K562 (cell line): ENCODE results near the gene CRABP2. TPM values are rescaled to one million over a fixed set of nuclear protein-coding genes. Genes with fewer than 3 reads are reported as not detected.

Experiments used
- CBX2 ChIP-seq: fragments of 200-600 bp; sonication (generic); IDR thresholded peaks from one replicate; pipeline ENCODE4 v1.6.1; 2012; ENCODE audit warnings: mild to moderate bottlenecking, low read length, inconsistent platforms; ENCODE audit not compliant: insufficient read depth, poor library complexity, severe bottlenecking
- CHCHD3 ChIP-seq: fragments of 250-450 bp; sonication (Bioruptor Pico); IDR thresholded peaks from 2 replicates; pipeline ENCODE4 v2.1.2; 2022; ENCODE audit warnings: mild to moderate bottlenecking
- CXXC5 ChIP-seq: fragments of 250-450 bp; sonication (Bioruptor Pico); IDR thresholded peaks from 2 replicates; pipeline ENCODE4 v1.8.0; 2022; ENCODE audit warnings: inconsistent platforms, mild to moderate bottlenecking, moderate library complexity
- FIP1L1 ChIP-seq: fragments of 200-400 bp; formaldehyde crosslinking; IDR thresholded peaks from 2 replicates; pipeline ENCODE4 v1.6.1; 2018; ENCODE audit warnings: mild to moderate bottlenecking, low read depth, low read length; ENCODE audit not compliant: poor library complexity, severe bottlenecking
- GABPA ChIP-seq: fragments of 200-800 bp; sonication (Bioruptor generic); conservative IDR thresholded peaks from 2 replicates; pipeline ENCODE4 v1.6.1; 2016; ENCODE audit warnings: low read depth, missing genetic modification characterization, missing compliant biosample characterization
- GTF2A2 ChIP-seq: IDR thresholded peaks from 2 replicates; pipeline ENCODE4 v1.6.1; 2016; ENCODE audit warnings: mild to moderate bottlenecking, missing genetic modification characterization, missing compliant biosample characterization
- HIVEP1 ChIP-seq: fragments of 250-450 bp; sonication (Bioruptor Pico); IDR thresholded peaks from 2 replicates; pipeline ENCODE4 v1.4.0; 2020; ENCODE audit warnings: mild to moderate bottlenecking
- ILF3 ChIP-seq: fragments of 450-650 bp; IDR thresholded peaks from 2 replicates; pipeline ENCODE4 v1.6.1; 2018; ENCODE audit warnings: antibody characterized with exemption, mild to moderate bottlenecking, moderate library complexity, borderline replicate concordance
- MYC ChIP-seq, 2 experiments: fragments of 250-450 bp in 1 of 2; sonication (Bioruptor Pico) in 1 of 2; IDR thresholded peaks; 2 replicates each; pipeline versions ENCODE4 v1.5.1 to v1.6.1; 2012 to 2021; ENCODE audit warnings: low read depth in 2 of 2, borderline replicate concordance in 1 of 2, improper control_type of control experiment in 1 of 2, low read length in 1 of 2, mild to moderate bottlenecking in 1 of 2, moderate library complexity in 1 of 2
- RHOXF2B ChIP-seq: fragments of 250-450 bp; sonication (Bioruptor Pico); conservative IDR thresholded peaks from 2 replicates; pipeline ENCODE4 v1.5.1; 2021
- SMAD3 ChIP-seq: fragments of 450-650 bp; formaldehyde crosslinking; conservative IDR thresholded peaks from 2 replicates; pipeline ENCODE4 v1.4.0; 2020; ENCODE audit warnings: mild to moderate bottlenecking
- SMARCB1 ChIP-seq: IDR thresholded peaks from 2 replicates; pipeline ENCODE4 v1.6.1; 2011; ENCODE audit warnings: improper control_type of control experiment, low read depth; ENCODE audit not compliant: insufficient read length
- SP2 ChIP-seq: IDR thresholded peaks from 2 replicates; pipeline ENCODE4 v1.6.1; 2011; ENCODE audit warnings: mild to moderate bottlenecking, low read depth, low read length, moderate library complexity; ENCODE audit not compliant: poor library complexity, severe bottlenecking; ENCODE audit errors: extremely low read depth
- TGIF2 ChIP-seq: sonication (generic); formaldehyde crosslinking; IDR thresholded peaks from 2 replicates; pipeline ENCODE4 v1.8.1; 2022; ENCODE audit warnings: mild to moderate bottlenecking, missing genetic modification reagents, moderate library complexity
- THAP12 ChIP-seq: fragments of 250-450 bp; sonication (Bioruptor Pico); IDR thresholded peaks from 2 replicates; pipeline ENCODE4 v1.9.0; 2021; ENCODE audit warnings: mild to moderate bottlenecking, inconsistent platforms
- ZBTB5 ChIP-seq: fragments of 450-650 bp; IDR thresholded peaks from 2 replicates; pipeline ENCODE4 v1.6.1; 2017; ENCODE audit warnings: antibody characterized with exemption
- ZNF431 ChIP-seq: sonication (generic); formaldehyde crosslinking; IDR thresholded peaks from 2 replicates; pipeline ENCODE4 v1.8.0; 2022; ENCODE audit warnings: mild to moderate bottlenecking, missing genetic modification reagents
- ZNF583 ChIP-seq: fragments of 250-450 bp; sonication (Bioruptor Pico); IDR thresholded peaks from 2 replicates; pipeline ENCODE4 v1.4.0; 2020
- ZNF740 ChIP-seq, 3 experiments: fragments of 200-800 bp in 1 of 3; sonication (Bioruptor generic) in 1 of 3; sonication (generic) in 1 of 3; formaldehyde crosslinking in 1 of 3; IDR thresholded peaks; 2 replicates each; pipeline versions ENCODE4 v1.6.1 to v1.8.0; 2016 to 2022; ENCODE audit warnings: mild to moderate bottlenecking in 2 of 3, missing compliant biosample characterization in 2 of 3, missing genetic modification characterization in 2 of 3, missing genetic modification reagents in 1 of 3
- ZZZ3 ChIP-seq: fragments of 450-650 bp; IDR thresholded peaks from 2 replicates; pipeline ENCODE4 v1.6.1; 2016; ENCODE audit warnings: antibody characterized with exemption, mild to moderate bottlenecking, moderate library complexity
- polyA plus RNA-seq, 8 experiments: library from polyadenylated mRNA; depleted of rRNA in 4 of 8; stranded (reverse) in 5 of 8; unstranded in 3 of 8; fragments of >200 nt; fragmentation: Nextera tagmentation in 2 of 8; fragmentation: Illumina TruSeq in 1 of 8; extraction: Ambion mirVana in 2 of 8; extraction: Trizol in 1 of 8; gene quantifications; 2 replicates each; pipeline versions ENCODE4 v1.2.1 to v1.2.3, GENCODE V29; 2011 to 2014; ENCODE audit warnings: inconsistent platforms in 1 of 8, missing spikeins in 1 of 8
- total RNA-seq, 7 experiments: library from RNA; depleted of rRNA in 6 of 7; stranded (reverse); fragments of >200 nt in 6 of 7; fragmentation: Illumina TruSeq in 2 of 7; extraction: Trizol in 2 of 7; gene quantifications; 2 replicates each; pipeline versions ENCODE4 v1.2.1 to v1.2.3, GENCODE V29; 2011 to 2021; ENCODE audit warnings: low replicate concordance in 1 of 7

The CRABP2 gene
- total and polyA plus RNA-seq, 9 of the 15 experiments (the other 6 are each of a cell fraction or from before 2014, with no cell fraction given): 0.30 to 2.5 (median 0.82) TPM

- TF ChIP-seq SP2 (peak; percentile 6), ZBTB5 (no peak), ILF3 (no peak; the same call in 1 of the 2 replicates), THAP12 (CRISPR knock-in tag) (peak; percentile 12; the same call in 1 of the 2 replicates), CXXC5 (CRISPR knock-in tag) (peak; percentile 82), FIP1L1 (peak; percentile 93), CBX2 (no peak), SMAD3 (0 out of 2 replicates have a peak, but pooled peaks have one; percentile 20), HIVEP1 (CRISPR knock-in tag) (no peak), GTF2A2 (no peak), SMARCB1 (no peak), ZNF740 (CRISPR knock-in tag; IDR thresholded peaks at IDR 0.05) (peak; percentile 93), ZNF740 (tag; IDR thresholded peaks at IDR 0.05) (peak in 1 of 2 experiments; percentile 98; a peak in 2 of 4 replicates), ZZZ3 (no peak), MYC (IDR thresholded peaks at IDR 0.05; ENCODE audit: low read depth, low read length) (peak; percentile 84), MYC (CRISPR knock-in tag; IDR thresholded peaks at IDR 0.05; ENCODE audit: borderline replicate concordance, low read depth) (peak; percentile 90), CHCHD3 (CRISPR knock-in tag) (no peak), RHOXF2B (CRISPR knock-in tag) (no peak), ZNF431 (CRISPR knock-in tag) (0 out of 2 replicates have a peak, but pooled peaks have one; percentile 19), TGIF2 (CRISPR knock-in tag) (no peak), GABPA (tag) (peak; percentile 90), ZNF583 (CRISPR knock-in tag) (no peak)
These were observed 45.2 kb downstream of the CRABP2 start (continued) for GRCh38 chr1:156659988-156660751.
